ENCODE measurements around the gene TXNL4B. TPM values are rescaled to one million over a fixed set of nuclear protein-coding genes. Genes with fewer than 3 reads are reported as not detected.

Gene TXNL4B
- total and polyA plus RNA-seq, 2 experiments from 2014 or later = 3.6 to 5.1 TPM

DNA sequence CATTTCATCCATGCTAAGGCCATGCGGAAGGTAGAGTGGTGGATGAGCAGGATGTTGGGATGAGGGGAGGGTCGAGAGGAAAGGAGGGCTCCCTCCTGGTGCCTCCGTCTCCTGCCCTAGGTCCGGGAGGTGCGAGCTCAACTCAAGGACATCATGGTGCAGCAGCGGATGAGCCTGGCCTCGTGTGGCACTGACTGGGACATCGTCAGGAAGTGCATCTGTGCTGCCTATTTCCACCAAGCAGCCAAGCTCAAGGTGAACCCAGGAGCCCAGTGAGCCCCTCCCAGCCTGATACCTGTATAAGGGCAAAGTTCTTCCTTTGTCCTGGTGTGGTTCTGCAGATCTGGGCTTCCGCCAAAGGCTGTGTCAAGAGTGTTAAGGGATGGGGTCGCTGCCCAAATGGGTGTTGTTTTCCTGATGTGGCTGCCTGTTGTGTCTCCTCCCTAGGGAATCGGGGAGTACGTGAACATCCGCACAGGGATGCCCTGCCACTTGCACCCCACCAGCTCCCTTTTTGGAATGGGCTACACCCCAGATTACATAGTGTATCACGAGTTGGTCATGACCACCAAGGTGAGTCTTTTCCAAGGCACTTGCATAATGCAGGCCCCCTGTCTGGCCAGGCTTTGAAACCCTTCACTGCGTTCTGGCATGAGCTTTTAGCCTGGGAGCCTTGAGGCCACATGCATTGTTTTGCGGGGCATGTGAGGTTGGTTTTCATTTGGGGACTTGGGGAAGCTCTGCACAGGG, 15.1 kb upstream of the TXNL4B start:
- Histone ChIP-seq H3K36me3 (peaks cover 63% of the 10 kb centered on the region), H3K4me1 (ENCODE audit: low read depth) (no peaks in the 10 kb centered on the region), H3K4me3 (no peak overlapping the region), H3K27ac (no peak overlapping the region), H3K9me3 (ENCODE audit: low read depth) (no peaks in the 10 kb centered on the region), H3K27me3 (no peaks in the 10 kb centered on the region)
- TF ChIP-seq, protein P1, sequence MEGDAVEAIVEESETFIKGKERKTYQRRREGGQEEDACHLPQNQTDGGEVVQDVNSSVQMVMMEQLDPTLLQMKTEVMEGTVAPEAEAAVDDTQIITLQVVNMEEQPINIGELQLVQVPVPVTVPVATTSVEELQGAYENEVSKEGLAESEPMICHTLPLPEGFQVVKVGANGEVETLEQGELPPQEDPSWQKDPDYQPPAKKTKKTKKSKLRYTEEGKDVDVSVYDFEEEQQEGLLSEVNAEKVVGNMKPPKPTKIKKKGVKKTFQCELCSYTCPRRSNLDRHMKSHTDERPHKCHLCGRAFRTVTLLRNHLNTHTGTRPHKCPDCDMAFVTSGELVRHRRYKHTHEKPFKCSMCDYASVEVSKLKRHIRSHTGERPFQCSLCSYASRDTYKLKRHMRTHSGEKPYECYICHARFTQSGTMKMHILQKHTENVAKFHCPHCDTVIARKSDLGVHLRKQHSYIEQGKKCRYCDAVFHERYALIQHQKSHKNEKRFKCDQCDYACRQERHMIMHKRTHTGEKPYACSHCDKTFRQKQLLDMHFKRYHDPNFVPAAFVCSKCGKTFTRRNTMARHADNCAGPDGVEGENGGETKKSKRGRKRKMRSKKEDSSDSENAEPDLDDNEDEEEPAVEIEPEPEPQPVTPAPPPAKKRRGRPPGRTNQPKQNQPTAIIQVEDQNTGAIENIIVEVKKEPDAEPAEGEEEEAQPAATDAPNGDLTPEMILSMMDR (IDR thresholded peaks at IDR 0.05; ENCODE audit: low read depth, low read length) = no peak
- DNase-seq (ENCODE audit: low read depth in 1 of 2, low spot score in 1 of 2) = no peak

DNA sequence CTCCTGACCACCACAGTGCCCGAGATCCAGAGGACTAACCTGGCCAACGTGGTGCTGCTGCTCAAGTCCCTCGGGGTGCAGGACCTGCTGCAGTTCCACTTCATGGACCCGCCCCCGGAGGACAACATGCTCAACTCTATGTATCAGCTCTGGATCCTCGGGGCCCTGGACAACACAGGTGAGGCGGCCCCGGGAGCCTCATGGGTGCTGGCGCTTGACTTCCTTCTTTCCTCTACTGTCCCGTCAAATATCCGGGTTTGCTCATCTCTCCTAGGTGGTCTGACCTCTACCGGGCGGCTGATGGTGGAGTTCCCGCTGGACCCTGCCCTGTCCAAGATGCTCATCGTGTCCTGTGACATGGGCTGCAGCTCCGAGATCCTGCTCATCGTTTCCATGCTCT, 14.0 kb upstream of the TXNL4B start:
- peaks cover 73% of the 10 kb centered on the region for H3K36me3 ChIP-seq
- TF ChIP-seq, protein P1 (IDR thresholded peaks at IDR 0.05; ENCODE audit: low read depth, low read length) = no peak
- no peaks in the 10 kb centered on the region for H3K4me1 ChIP-seq (ENCODE audit: low read depth)
- DNase-seq (ENCODE audit: low read depth in 1 of 2, low spot score in 1 of 2) = no peak
- no peaks in the 10 kb centered on the region for H3K27me3 ChIP-seq
- H3K4me3 ChIP-seq = no peak overlapping the region
- no peak overlapping the region for H3K27ac ChIP-seq
- no peaks in the 10 kb centered on the region for H3K9me3 ChIP-seq (ENCODE audit: low read depth)

DNA sequence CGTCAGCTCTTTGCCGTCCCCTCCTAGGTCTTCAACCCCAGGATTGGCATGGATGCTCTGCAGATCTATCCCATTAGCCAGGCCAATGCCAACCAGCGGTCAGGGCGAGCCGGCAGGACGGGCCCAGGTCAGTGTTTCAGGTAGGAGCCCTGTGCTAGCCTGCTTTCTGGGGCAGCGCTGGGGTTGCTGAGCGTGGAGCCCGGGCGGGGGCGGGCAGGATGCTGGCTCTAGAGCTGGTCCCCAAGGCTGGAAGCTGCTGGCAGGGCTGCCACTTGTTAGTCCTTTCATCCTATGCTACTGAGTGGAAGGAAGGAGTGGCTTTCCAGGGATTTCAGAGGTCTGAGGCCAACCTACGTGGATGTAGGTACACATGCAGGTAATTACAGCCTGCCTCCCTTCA, 12.6 kb upstream of the TXNL4B start:
- Histone ChIP-seq H3K27ac (no peak overlapping the region), H3K36me3 (peaks cover 85% of the 10 kb centered on the region), H3K4me3 (no peak overlapping the region), H3K9me3 (ENCODE audit: low read depth) (no peaks in the 10 kb centered on the region), H3K27me3 (no peaks in the 10 kb centered on the region), H3K4me1 (ENCODE audit: low read depth) (no peaks in the 10 kb centered on the region)
- DNase-seq (ENCODE audit: low read depth in 1 of 2, low spot score in 1 of 2) = no peak
- TF ChIP-seq, protein P1 (IDR thresholded peaks at IDR 0.05; ENCODE audit: low read depth, low read length) = no peak

DNA sequence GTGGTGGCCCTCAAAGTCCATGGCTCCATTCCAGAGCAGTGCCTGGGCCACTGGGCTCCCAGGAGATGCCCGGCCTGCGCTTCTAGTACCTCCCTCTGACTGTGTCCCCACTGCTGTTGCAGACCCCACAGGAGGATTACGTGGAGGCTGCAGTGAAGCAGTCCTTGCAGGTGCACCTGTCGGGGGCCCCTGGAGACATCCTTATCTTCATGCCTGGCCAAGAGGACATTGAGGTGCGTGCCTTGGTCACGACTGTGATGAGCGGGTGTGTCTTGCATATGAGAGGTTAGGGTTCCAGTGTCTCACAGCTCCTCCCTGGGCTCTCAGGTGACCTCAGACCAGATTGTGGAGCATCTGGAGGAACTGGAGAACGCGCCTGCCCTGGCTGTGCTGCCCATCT, 11.5 kb upstream of the TXNL4B start:
- TF ChIP-seq, protein P1 (IDR thresholded peaks at IDR 0.05; ENCODE audit: low read depth, low read length) = no peak
- H3K9me3 ChIP-seq (ENCODE audit: low read depth) = no peaks in the 10 kb centered on the region
- no peaks in the 10 kb centered on the region for H3K27me3 ChIP-seq
- H3K4me1 ChIP-seq (ENCODE audit: low read depth) = no peaks in the 10 kb centered on the region
- DNase-seq (ENCODE audit: low read depth in 1 of 2, low spot score in 1 of 2) = no peak
- H3K36me3 ChIP-seq = peaks cover 90% of the 10 kb centered on the region
- H3K4me3 ChIP-seq = no peak overlapping the region
- no peak overlapping the region for H3K27ac ChIP-seq

DNA sequence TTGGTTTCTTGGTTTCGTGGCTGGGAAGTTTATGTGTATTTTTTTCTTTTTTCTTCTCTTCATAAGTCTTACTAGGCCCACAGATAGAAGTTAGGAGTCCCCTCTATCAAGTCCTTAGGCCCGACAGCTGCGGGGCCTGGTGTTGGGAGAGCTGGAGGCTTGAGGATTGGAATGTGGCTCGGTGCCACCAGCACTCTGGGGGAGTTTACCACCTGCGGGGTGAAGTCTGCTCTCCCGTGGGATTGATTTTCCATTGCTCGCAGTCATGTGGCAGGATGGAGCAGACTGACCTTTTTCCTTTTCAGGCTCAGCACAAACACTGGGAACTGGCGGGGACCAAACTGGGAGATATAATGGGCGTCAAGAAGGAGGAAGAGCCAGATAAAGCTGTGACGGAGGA, 7.8 kb upstream of the TXNL4B start:
- H3K27ac ChIP-seq = no peak overlapping the region
- peaks cover 84% of the 10 kb centered on the region for H3K36me3 ChIP-seq
- H3K4me3 ChIP-seq = no peak overlapping the region
- no peaks in the 10 kb centered on the region for H3K9me3 ChIP-seq (ENCODE audit: low read depth)
- H3K27me3 ChIP-seq = no peaks in the 10 kb centered on the region
- TF ChIP-seq, protein P1 (IDR thresholded peaks at IDR 0.05; ENCODE audit: low read depth, low read length) = no peak
- H3K4me1 ChIP-seq (ENCODE audit: low read depth) = no peaks in the 10 kb centered on the region
- no peak for DNase-seq (ENCODE audit: low read depth in 1 of 2, low spot score in 1 of 2)
